Nucleus accumbens (tissue), 56 donors: ENCODE measurements around the gene ISG20.
"Not testable (repeated sequence)": the region's sequence is repeated elsewhere in the genome, so short reads cannot be mapped to it uniquely, and the experiment has no call there.

Source experiments
- DNase-seq, 56 donors: peaks; one replicate each; lab custom pipeline; 2025; lab: John Stamatoyannopoulos, UW

The ISG20 gene

DNA sequence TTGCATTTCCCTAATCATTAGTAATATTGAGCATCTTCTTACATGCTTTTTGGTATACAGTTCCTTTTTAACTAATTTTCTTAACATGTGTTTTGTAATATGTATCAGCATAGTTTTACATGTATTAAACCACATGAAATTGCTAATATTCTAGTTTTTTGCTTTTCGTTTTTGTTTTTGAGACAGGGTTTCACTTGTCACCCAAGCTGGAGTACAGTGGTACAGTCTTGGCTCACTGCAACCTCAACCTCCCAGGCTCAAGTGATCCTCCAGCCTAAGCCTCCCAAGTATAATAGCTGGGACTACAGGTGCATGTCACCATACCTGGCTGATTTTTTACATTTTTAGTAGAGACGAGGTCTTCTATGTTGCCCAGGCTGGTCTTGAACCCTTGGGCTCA, 4.4 kb upstream of the ISG20 start:
- no peak for DNase-seq

DNA sequence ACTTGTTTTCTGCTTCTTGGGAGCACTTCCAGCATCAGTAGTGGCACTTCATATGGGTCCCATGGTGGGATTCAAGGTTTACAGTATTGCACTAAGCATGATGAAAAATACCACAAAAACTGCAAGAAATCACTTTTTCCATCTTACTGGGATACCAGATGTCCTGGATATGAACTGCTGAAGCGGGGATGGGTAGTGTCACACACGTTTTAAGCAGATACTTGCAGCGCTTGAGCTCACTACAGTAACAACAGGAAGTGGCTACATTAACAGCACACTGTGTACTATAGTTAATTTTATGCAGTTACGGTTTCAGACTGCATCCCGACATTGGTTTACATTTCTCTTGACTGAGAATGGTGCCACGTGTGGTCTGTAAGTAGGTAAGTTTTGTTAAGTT, 3.5 kb upstream of the ISG20 start:
- no peak for DNase-seq

DNA sequence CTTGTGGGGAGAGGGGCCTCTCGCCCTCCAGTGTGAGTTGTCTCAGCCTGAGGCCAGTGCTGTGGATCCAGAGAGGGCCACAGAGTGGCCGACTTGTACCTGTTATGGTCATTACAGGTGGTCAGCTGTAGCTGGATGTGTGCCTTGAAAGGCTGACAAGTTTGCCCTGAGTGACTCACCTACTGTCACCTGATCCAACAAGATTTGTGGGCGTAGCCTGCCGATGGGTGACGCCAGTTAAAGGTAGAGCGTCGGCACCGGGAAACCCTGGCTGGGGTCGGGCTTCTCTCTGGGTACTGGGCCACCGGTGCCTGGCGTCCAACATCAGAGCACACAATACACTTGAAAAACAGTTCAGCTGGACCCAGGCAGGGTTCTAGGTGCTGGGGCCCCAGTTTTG, 2.8 kb upstream of the ISG20 start:
- no peak for DNase-seq

DNA sequence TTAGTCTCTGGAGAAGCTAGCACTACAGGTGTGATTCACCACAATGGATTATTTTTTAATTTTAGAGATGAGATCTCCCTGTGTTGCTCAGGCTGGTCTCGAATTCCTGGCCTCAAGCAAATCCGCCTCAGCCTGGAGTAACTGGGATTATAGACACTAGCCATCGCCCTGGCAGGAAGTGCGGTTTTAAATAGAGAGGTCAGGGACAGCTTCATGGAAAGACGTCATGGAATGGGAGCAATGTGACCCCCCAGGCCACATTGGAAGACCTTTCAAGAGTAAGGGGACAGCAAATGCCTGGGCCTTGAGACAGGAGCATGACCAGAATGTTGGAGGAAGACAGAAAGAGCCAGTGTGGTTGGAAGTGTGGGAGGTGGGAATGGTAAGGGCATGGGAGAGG, 2.2 kb upstream of the ISG20 start:
- no peak for DNase-seq

DNA sequence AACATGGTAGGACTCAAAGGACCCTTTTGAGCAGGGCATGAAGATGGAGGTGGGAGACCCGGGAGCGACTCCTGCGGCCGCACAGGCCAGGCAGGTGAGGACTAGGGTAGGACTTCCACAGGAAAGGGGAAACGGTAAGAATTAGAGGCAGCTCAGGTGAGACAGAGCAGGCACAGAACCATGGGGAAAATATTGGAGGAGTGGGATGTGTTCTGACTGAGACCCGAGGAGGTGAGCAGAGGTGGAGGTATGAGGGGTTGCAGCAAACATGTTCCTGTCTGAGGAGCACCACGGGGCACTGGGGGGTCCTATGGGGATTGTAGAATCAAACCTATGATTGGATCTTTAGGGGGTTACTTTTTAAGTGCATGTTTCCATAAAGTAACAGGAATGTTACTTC, 1.4 kb upstream of the ISG20 start:
- no peak for DNase-seq

DNA sequence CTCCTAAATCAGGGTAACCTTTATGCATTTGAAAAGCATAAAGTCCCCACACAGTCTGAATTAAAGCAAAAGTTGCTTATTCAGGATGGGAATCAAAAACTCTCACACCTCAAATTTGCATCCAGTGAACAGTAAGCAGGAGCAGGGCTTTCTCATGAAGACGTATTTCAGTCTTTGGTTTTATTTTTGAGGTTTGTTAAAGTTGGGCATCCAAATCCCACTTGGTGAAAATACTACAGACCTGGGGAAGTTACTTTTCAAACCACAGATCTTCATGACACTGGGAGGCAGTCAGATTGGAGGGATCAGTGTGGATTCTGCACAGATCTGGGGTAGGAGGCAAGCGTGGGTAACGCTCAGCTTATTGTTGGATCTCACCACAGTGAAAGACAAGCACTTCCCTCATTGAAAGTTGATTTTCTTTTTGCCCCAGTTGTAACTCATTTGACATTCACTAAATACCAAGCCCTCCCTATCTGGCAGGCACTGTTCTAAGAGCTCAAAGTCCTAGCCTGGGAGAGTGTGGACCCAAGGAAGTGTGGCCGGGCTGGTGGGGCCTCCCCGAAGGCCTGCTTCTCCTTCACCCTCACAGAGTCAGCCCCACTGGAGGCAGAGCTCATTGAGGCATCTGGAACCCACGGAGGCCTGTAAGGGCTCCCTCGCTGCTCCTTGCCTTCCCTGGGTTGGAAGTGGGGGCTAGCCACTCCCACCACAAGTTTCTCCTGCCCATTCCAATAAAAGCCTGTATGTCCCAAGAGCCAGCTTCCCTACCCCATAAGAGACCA, 783 bp upstream of the ISG20 start:
- DNase-seq: peak in 2 of 56 donors; percentile 13 to 16

DNA sequence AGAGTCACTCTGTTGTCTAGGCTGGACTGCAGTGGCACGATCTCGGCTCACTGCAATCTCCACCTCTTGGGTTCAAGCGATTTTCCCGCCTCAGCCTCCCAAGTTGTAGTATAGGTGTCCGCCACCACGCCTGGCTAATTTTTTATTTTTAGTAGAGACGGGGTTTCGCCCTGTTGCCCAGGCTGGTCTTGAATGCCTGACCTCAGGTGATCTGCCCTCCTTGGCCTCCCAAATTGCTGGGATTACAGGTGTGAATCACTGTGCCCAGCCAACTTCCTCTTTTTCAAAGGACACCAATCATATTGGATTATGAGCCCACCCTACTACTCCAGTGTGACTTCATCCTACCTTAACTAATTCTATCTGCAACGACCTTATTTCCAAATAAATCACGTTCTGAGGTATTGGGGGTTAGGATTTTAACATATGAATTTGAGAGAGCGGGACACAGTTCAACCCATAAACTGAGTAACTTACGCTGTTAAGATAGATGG, 3.2 kb downstream of the ISG20 start:
- no peak for DNase-seq

DNA sequence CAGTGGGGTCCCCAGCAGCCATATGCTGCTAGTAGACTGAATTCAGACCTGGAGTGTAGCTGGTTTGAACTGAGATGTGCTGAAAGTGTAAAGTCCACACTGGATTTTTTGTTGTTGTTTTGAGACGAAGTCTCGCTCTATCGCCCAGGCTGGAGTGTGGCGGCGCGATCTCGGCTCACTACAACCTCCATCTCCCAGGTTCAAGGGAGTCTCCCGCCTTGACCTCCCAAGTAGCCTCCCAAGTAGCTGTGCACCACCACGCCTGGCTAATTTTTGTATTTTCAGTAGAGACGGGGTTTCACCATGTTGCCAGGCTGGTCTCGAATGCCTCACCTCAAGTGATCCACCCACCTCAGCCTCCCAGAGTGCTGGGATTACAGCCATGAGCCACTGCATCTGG, 3.7 kb downstream of the ISG20 start:
- DNase-seq: not testable (repeated sequence)

DNA sequence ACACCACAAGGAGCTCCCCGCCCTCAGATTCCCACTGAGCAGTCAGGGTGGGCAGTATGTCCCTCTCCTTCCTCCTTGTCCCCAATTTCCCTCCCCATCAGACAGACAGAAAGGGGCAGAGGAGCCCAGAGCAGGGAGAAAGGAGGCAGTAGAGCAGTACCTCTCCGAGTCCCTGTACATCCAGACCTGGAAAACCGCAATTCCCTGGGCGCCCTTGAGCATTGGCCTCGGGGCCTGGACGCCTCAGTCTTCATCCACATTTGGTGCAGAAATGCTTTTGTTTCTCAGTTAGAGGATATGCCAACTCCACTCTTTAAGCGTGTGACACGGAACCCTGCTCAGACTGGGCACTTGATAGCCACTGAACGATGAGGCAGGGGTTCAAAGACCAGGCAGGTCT, 5.9 kb downstream of the ISG20 start:
- DNase-seq: no peak

DNA sequence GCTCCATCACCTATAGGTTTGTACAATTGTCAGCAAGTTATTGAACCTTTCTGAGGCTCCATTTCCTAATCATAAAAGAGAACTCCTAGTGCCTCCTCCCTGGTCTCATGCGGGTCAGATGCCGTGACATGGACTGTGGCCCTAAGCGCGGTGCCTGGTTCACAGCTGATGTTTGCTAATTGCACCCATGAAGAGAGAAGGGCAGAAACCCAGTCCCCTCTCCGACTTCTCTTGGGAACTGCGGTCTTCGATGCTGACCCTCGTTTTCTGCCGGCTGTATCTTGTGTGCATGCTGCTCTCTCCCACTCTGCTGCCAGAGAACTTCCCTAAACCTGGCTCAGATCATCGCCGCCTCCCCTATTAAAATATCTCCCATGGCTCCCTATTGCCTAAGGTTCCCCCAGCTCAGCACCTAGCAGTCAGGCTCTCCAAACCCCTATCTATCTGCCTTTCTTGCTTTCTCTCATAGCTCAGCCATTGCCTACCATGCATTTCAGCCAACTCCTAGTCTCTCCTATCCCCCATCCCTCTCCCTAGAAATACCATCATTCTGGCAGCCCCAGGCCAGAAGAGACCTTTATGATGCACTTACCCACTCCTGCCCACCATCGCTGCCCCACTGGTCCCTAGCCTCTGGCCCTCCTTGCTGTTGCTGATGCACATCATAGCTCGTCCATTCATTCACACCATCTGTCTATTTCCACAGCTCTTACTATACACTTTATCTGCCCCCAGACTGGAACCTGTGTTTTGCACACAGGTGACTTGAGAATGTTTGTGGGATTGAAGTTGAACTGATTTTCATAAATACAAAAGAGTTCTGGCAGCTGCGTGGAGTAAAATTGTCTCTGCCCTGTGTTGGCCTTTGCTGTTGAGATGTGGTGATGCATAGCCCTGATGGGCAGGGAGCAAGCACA, 6.6 kb downstream of the ISG20 start:
- no peak for DNase-seq

DNA sequence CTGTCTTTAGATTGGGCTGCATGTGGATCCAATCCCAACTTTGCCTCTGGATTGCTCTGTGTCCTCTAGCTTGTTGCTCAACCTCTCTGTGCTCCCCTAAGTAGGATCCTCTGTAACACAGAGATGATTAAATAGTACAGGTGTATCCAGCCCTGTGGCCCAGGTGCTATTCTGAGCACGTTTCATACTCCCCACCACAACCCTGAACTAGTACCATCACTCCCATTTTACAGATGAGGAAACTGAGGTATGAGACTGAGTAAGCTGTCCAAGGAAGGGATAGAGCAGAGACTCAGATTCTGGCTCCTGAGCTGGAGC, 7.2 kb downstream of the ISG20 start:
- DNase-seq: no peak

DNA sequence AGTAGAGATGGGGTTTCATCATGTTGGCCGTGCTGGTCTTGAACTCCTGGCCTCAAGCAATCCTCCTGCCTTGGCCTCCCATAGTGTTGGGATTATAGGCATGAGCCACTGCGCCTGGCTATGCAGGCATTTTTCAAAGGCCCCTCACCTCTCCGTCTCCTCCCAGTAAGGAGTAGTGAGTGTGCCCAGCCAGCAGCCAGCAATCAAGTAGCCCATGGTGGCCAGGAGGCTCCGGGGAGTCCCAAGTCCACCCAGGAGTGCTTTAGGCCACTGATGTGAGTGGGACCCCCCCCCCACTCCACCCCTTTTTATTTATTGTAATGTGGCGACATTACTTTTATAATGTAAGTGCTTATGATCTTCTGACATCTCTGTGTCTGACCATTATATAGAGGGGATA, 8.1 kb downstream of the ISG20 start:
- DNase-seq: no peak

DNA sequence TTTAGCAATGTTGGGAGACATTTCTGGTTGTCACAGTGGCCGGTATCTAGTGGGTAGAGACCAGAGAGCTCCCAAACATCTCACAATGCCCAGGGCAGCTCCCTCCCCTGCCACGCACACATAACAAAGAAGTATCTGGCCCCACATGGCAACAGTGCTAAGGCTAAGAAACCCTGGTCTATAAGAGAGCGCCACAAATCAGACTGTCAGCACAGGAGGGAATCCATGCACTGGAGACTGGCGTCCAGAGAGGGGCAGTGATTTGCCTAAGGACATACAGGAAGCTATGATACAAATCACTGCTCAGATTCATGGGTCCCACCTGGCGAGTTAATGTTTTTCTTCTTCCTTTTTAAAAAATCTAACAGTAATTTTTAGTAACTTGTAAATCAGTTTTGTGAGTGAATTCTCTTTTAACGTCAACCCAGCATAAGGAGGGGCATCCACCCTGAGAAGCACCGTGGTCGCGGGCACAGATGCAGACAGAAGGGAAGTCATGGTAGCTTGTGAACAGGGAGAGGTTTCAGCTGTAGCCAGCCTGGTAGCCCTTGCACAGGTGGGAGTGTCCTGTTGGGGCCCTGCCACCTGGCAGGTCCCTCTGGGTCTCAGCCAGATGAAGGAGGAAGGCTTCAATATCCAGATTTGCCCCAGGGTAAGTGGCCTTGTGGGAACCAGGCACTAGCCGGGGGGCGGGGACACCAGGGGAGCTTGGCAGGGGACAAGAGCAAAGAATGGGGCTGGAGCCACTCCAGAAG, 8.7 kb downstream of the ISG20 start:
- DNase-seq: no peak

DNA sequence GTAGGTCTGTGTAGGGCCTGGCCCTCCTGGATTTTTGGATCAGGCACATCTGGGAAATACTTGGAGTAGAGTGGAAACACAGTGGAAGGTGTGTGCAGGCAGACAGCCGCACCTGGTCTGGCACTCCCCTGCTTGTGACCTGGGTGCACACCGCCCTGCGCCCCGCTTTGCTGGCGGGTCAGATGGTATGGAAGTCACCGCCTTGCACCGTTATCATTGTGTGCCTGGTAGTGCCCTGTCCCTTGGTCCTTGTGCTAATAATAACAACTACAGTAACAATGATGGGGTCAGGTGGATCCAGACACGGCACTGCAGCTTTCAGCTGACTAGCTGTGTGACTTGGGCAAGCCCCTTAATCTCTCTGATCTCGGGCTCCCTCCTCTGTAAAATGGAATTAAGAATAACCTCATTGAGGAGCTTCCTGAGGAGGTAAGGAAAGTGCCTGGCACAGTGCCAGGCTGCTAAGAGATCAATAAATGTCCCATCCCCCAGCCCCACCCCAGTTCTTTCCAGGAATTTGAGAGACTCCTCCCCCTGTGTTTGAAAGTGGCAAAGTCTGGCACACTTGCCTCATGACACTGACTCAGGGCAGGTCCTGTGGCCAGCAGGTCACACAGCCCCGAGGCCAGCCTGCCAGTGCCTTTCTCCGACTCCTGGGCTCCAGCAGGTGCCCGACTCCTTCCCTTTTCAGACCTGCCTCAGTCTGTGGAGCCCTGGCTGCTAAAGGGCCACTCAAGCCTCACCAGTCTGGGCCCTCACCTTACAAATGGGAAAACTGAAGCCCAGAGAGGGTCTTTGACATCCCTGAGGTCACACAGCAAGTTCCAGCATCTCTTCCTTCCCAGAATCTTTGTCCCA, 9.8 kb downstream of the ISG20 start:
- DNase-seq: peak in 11 of 56 donors; percentile 21 to 68 (median 43)

DNA sequence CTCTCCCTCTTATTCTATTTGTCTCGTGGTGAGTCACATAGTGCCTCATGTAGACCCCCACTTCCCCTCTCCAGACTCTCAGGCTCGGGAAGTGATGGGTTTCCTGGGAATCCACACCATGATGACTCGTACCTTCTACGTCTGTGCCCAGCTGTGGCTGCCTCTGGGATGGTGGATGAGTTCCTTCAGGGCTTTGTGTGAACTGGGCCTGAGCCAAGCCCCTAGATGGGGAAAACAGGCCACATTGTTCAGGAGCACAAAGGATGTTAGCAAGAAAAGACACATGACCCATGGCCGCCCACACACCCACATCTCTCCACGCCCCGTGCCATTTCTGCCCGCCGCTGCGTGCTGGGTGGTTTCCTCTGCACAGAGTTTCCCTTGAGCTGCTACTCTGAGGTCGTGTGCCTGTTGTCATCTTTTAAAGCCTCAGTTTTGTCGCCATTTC, 10.5 kb downstream of the ISG20 start:
- DNase-seq: peak in 54 of 56 donors; percentile 23 to 90 (median 78)

DNA sequence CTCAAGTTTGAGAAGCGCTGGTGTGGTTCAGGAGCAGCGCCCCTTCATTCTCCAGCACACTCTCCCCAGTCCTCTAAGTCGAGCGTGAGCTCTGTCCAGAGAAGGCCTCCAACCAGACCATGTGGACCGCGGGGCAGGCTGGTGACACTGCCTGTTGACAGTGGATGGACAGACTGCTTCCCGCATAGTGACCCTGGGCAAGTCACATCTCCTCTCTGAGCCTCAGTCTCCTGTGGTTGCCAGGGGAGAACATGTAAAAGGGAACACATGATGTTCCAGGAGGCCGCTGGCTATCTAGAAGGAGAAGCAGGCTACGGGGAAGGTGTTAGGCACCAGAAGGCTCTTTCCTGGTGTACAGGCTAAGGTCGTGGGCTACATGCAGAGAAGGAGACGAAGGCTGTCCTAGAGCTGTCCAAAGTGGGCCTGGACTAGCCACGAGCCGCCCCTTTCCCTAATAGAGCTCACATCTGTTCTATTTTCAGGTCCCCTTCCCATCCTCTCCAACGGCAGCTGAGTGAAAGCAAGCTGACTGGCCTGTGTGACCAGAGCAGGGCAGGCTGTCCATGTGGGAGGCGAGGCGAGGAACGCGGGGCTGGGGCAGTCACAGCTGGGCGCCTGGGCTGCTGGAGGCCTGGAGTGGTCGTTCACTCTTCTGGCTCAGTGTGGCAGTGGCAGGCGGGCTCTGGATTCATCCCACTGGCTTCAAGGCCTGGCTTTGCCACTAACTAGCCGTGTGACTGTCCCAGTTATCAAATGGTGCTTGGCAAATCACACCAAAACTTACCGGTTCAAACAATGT, 11.1 kb downstream of the ISG20 start:
- peak in 6 of 56 donors; percentile 17 to 54 (median 44) for DNase-seq

DNA sequence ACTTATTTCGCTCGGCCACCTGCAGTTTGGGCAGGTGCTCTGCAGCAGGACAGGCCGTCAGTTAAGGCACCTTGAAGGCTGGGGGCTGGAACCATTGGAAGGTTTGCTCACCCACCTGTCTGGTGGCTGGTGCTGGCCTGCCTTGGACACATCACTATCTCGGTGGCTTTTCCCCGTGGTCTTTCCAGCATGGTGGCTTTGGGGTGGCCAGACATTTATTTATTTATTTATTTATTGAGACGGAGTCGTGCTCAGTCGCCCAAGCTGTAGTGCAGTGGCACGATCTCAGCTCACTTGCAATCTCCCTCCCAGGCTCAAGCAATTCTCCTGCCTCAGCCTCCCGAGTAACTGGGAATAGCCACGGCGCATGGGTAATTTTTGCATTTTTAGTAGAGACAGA, 11.7 kb downstream of the ISG20 start:
- no peak for DNase-seq

DNA sequence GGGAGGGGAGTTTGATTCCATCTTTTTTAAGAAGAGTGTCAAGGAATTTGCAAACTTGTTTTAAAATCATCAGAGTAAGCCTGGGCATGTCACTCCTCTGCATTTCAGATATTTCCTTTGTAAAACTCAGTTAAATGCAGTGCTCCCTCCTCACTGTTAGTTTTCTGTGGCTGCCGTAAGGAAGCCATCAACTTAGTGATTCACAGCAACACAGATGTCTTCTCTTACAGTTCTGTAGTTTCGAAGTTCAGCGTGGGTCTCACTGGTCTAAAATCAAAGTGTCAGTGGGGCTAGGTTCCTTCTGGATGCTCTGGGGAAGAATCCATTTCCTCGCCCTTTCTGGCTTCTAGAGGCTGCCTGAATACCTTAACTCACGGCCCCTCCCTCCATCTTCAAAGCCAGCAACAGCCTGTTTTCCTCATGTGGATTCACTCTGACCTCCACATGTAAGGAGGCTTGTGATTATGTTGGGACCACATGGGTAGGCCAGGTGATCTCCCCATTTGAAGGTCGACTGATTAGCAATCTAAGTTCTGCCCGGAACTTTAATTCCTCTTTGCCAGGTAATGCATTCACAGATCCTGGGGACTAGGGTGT, 12.4 kb downstream of the ISG20 start:
- DNase-seq: no peak

DNA sequence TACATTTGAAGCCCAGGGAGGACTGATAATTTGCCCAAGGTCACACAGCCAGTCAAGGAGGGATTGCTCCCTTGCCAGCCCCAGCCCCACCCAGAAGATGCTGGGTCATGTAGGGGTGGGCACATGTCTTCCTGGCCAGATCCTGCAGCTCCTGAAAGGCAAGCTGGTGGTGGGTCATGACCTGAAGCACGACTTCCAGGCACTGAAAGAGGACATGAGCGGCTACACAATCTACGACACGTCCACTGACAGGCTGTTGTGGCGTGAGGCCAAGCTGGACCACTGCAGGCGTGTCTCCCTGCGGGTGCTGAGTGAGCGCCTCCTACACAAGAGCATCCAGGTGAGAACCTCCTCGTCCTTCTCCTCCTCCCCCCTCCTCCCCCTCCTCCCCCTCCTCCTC, 13.2 kb downstream of the ISG20 start:
- no peak for DNase-seq
